Bone marrow (tissue), 2 donors: ENCODE results near the gene DUSP22.

Experiments
- DNase-seq, 2 donors: peaks; one replicate each; lab custom pipeline; 2025; lab: John Stamatoyannopoulos, UW

DUSP22 gene

GRCh38 chr6:296151-297122 lies 4.2 kb downstream of the DUSP22 start:
- DNase-seq: no peak

DNA sequence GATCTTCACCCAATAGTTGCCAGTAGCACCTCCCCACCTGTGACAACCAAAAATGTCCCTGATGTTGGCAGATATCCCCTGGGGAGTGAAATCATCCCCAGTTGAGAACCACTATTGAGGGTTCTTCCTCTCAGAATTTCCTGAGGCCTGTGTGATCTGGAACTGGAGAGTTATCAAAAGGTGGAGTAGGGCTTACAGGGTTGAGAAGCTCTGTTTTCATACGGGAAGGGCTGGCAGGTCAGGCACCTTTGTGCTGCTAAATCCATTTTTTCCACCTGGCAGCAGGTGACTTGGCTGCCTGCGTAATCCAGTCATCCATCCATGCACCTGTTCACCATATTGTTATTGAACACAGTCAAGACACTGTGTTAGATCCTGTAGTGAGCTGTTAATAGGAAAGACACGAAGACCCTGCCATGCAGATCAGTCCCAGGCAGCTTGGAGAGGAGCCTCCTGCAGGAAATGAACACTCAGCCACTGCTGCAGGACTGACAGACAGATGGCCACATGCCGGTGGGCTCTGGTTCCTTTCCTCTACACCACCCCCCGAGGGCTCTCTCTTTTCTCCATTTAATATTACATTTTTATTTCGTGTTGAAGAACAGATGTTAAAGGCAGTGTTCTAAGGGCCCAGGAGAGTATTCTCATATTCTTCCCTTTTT lies 5.4 kb downstream of the DUSP22 start:
- DNase-seq: no peak

DNA sequence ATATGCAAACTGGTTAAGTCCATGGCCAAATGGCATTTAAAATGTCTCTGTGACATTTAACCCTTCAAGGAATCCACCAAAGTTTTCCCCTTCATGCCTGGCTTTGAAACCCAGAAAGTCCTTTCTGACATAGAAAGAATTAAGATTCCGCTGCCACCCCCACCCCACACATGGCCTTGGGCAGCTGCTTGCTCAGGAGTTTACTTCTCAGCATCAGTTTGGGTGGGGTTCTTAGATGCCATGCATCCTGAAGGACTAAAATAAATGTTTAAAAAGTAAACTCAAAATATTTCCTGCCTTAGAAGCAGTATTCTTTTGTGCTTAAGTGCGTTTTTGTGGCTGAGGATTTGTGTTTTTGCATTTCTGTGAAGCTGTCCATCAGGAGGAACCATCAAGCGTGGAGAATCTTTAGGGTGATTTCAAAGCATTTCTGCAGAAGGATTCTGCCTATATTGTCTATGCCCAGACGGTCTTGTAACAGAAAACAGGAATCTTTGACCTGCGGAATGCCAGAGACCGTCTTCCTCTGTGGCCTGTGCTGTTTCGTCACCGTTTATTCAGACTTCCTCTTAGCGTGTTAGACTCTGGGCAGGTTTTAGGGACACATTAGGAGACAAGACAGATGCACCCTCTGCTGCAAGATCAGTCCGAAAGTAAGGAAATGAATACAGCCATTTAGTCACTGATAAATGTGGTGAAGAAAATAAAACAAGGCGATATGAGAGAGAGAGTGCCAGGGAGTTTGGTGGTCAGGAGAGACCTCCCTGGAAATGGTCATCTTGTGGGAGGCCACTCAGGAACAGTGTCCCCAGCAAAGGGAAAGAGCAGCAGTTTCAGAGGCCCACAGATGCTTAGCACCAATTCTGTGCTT lies 6.2 kb downstream of the DUSP22 start:
- DNase-seq: no peak

GRCh38 chr6:299104-299980 lies 7.1 kb downstream of the DUSP22 start:
- no peak for DNase-seq

- no peak for DNase-seq
Observed at GRCh38 chr6:300026-300425, 7.7 kb downstream of the DUSP22 start.

DNA sequence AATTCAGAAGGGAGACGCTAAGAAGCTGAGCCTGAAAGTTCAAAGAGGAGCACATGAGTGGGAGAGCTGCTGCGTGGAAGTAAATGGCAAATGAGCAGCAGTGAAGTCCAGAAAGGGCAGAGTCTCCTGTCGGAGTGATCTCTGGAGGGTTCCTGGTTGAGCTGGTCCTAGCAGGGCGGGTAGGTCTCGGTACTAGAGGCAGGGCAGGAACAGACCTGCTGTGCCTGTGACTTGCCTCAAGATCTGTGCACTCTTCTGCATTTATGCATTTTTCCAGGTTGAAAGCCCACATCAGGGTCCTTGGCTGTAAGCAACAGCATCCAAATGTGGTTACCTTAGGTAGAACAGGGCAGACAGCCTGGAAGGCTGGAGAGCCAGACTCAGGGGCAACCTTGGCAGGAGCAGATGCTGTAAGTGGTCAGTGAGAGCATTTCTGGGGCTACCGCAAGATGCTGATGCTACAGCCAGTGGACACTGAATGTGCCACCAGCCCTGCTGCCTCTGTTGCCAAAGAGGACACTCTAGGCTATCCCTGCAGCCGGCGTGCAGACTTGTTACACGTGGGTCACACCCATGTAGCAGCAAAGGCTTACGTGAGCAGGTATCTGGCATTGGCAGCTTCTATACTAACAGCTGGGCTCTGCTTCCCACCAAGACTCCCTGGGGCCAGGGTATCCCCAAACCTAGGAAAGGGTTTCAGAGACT lies 8.4 kb downstream of the DUSP22 start:
- no peak for DNase-seq

- DNase-seq: no peak
Observed at GRCh38 chr6:301526-301925, 9.2 kb downstream of the DUSP22 start.

- no peak for DNase-seq
Observed at GRCh38 chr6:301929-302705, 9.8 kb downstream of the DUSP22 start.

DNA sequence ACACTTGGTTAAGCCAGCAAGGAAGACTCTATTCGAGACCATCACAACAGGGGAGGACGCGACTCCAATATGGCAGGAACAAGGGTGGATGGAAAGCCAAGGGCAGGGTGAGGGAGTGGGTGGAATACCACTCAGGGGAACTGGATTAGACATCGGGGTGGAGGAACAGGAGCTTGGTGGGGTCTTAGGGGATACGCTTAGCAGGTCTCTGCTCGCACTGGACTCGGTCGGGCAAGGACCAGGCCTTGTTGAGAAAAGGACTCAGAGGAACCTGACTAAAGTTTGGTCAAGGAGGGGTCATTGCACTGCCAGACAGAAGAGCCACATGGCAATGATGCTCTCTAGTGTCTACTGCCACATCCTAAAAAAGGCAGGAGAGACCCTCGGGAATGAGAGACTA lies 10.5 kb downstream of the DUSP22 start:
- DNase-seq: no peak

- no peak for DNase-seq
Observed at GRCh38 chr6:303263-303662, 11.0 kb downstream of the DUSP22 start.

- DNase-seq: no peak
Observed at GRCh38 chr6:303948-304558, 11.8 kb downstream of the DUSP22 start.

DNA sequence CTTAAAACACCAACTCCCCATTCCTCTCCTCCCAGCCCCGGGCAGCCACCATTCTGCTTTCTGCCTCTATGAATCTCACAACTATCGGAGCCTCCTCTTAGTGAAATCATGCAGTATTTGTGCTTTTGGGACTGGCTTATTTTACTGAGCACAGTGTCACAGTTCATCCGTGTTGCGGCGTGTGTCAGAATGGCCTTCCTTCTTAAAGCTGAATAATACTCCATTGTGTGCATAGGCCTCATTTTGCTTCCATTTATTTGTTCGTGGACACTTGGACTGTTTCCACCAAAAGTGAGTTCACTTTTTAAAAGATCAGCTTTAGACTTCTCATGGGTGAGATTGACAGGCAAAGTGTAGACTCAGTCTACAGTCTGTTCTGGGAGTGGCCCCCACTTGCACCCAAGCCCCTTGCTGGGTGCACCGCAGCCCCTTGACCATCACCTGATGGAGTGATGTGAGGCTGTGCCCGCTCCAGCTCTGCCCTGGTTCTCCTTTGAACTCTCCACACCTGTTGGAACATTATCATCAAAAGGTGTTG lies 12.6 kb downstream of the DUSP22 start:
- no peak for DNase-seq

GRCh38 chr6:305371-306206 lies 13.3 kb downstream of the DUSP22 start:
- DNase-seq: no peak

- DNase-seq: no peak
Observed at GRCh38 chr6:306641-307061, 14.4 kb downstream of the DUSP22 start.

DNA sequence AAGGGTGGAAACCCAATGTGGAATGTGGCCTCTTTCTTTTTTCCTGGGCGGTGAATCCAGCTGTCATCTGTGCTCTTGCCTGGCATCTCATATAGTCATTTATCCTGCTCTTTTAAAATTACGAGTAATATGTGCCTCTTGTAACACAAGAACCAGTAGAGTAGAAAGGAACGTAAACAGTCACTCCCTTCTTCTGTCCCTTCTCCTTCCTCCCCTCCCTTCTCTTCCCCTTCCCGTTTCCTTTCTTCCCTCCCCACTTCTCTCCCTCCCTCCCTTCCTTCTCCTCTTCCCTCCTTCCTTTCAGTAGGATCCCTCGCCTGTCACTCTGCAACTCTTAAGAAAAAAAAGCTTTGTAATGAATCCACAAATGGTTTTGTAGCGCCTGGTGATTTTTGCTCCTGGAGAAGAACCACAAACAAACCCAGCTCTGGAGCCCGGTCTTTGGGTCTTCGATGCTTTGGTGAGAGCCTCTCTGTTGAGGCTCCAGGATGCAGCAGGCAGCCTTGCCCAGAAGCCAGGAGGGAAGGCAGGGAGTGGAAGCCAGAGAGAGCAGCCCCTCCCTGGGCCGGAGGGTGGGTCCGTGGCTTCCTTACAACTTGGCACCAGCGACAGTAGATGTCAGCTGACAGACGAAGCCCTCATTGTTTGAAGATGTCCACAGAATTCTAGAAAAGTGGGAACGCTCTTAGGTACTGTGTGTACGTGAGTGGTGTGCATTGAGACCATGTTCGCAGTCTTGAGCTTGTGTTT lies 15.0 kb downstream of the DUSP22 start:
- no peak for DNase-seq

GRCh38 chr6:307874-308273 lies 15.6 kb downstream of the DUSP22 start:
- DNase-seq: no peak

GRCh38 chr6:308307-308706 lies 16.0 kb downstream of the DUSP22 start:
- DNase-seq: no peak
